Pancreas (tissue), 10 donors: Measurements from ENCODE around the gene SPATA31D4. TPM values are rescaled to one million over a fixed set of nuclear protein-coding genes. Genes with fewer than 3 reads are reported as not detected.

Experiments
- ATAC-seq, 4 donors: fragments of 200-7000 bp; cut with Tn5 transposase; one replicate each; pipeline versions ENCODE4 v1.8.0 to v1.9.1; 2020; ENCODE audit warnings: mild to moderate bottlenecking in 4 of 4, moderate library complexity in 4 of 4
- DNase-seq, 6 donors: peaks; one replicate each; pipeline ENCODE4 v3.0.0-alpha.2; 2020
- FAIRE-seq: peaks from 2 replicates; lab custom pipeline; 2012; peaks lifted over from hg19 to GRCh38; lab: Jason Lieb, UNC
- H3K27ac ChIP-seq, 4 donors: fragments of 200-600 bp; sonication (generic); 1 replicate in 3 of 4; 2 replicates in 1 of 4; pipeline versions ENCODE4 v1.5.0 to v1.8.0; 2020
- H3K27me3 ChIP-seq, 4 donors: fragments of 200-600 bp; one replicate each; pipeline ENCODE4 v1.8.0; 2021
- H3K36me3 ChIP-seq, 3 donors: fragments of 200-600 bp; sonication (generic) in 1 of 3; one replicate each; pipeline versions ENCODE4 v1.5.0 to v1.8.0; 2020 to 2021
- H3K4me1 ChIP-seq, 3 donors: fragments of 200-600 bp; one replicate each; pipeline ENCODE4 v1.8.0; 2021
- H3K4me3 ChIP-seq, 4 donors: fragments of 200-600 bp; sonication (generic) in 2 of 4; one replicate each; pipeline versions ENCODE4 v1.5.0 to v1.8.0; 2020 to 2021
- H3K9me3 ChIP-seq, 4 donors: fragments of 200-600 bp; one replicate each; pipeline ENCODE4 v1.8.0; 2021
- CTCF ChIP-seq, 4 donors: fragments of 200-600 bp; sonication (generic) in 3 of 4; IDR thresholded peaks; one replicate each; pipeline versions ENCODE4 v1.5.0 to v1.8.0; 2021; ENCODE audit warnings: antibody characterized with exemption in 4 of 4
- WGBS, 2 donors: extraction: QIAGEN DNeasy Blood & Tissue Kit; methylation state at CpG; one replicate each; pipeline ENCODE4 v1.1.7; 2013; 5-methylcytosine and 5-hydroxymethylcytosine counted together
- intact Hi-C, 3 donors: fragments of 100-400 bp; cut with DNase I; formaldehyde crosslinking; loops; one replicate each; pipeline versions ENCODE4 v1.11.1 to v1.14.2; 2022
- polyA plus RNA-seq, 2 donors: library from polyadenylated mRNA; stranded (reverse); fragments of 200-250 nt; gene quantifications; one replicate each; pipeline ENCODE4 v1.2.3, GENCODE V29; 2013
- total RNA-seq, 6 donors: library from RNA; stranded (reverse); fragmentation: NEBNext Ultra II Directional in 4 of 6; extraction: Animal tissue kit (Norgen Biotek cat#: 25700) in 4 of 6; gene quantifications; one replicate each; pipeline versions ENCODE4 v1.2.1 to v1.2.4, GENCODE V29; 2021 to 2023
- donor health status: healthy with polysubstance abuse.
- donor health status: DM: no; HTN: no; CAD: no; lungs with moderate emphysema.
- donor health status: DM: no; HTN: no; CAD: no.
- donor health status: control.
- donor health status: control.
- donor health status: Bipolar disorder and iron deficiency.
- donor health status: DM: yes; HTN: yes; CAD: no.
- donor health status: DM: no; HTN: no; CAD: no.
- donor health status: DM: no; HTN: no; CAD: no.
- donor health status: DM: yes; HTN: yes; CAD: no.

Gene SPATA31D4
- total and polyA plus RNA-seq, 8 donors, result 0.04 TPM; not detected in 7

DNA sequence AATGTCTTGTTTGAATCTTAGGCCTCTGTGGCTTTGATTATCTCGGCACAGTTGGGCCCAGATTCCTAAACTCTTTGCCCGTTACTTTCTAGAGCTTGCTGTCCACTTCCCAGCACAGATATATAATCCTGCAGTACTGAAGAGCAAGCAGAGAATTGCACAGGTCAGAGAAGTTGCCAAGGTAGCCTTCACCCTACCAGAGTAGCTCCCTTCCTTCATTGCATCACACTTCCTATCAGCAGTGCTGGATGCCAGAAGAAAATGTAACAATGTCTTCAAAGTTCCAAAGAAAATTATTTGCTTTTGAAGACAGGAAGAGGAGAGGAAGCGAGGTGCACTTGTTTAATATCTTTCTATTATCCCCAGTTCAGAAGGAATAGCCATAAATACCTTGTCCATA lies 38.1 kb upstream of the SPATA31D4 start:
- Histone ChIP-seq H3K9me3 (no peaks in the 10 kb centered on the region), H3K27ac (no peak overlapping the region), H3K36me3 (no peaks in the 10 kb centered on the region), H3K4me3 (no peak overlapping the region), H3K4me1 (no peaks in the 10 kb centered on the region), H3K27me3 (no peaks in the 10 kb centered on the region)
- no peak for ATAC-seq
- no peak for TF ChIP-seq CTCF (IDR thresholded peaks at IDR 0.05)
- no peak for FAIRE-seq
- 81 to 91% methylated on average over 3 of the region's 3 CpGs for WGBS, 2 donors
- no peak for DNase-seq
- intact Hi-C loops, result no loop called here

DNA sequence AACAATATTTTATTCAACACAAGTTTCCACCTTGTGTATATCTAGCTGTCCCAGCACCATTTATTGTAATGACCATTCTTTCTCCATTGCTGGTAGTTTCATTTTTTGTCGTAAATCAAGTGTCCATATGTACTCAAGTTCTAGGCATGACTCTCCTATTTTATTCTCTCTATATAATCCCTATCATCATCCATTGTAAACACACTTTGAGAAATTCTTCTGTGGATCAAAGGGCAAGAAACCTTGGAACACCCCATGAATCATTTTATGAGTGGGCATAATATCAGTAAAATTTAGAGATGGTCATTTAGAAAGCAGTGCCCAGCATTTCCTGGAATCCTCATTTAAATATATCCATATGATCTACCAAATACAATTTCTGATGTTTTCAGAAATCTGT lies 35.8 kb upstream of the SPATA31D4 start:
- no peaks in the 10 kb centered on the region for H3K36me3 ChIP-seq
- H3K4me3 ChIP-seq, result no peak overlapping the region
- H3K9me3 ChIP-seq, result no peaks in the 10 kb centered on the region
- WGBS, 2 donors, result 89 to 92% methylated on average over 1 of the region's 1 CpG
- intact Hi-C loops, result no loop called here
- no peaks in the 10 kb centered on the region for H3K27me3 ChIP-seq
- no peak for ATAC-seq
- no peak overlapping the region for H3K27ac ChIP-seq
- DNase-seq, result no peak
- no peaks in the 10 kb centered on the region for H3K4me1 ChIP-seq
- FAIRE-seq, result peak; percentile 49
- no peak for TF ChIP-seq CTCF (IDR thresholded peaks at IDR 0.05)

DNA sequence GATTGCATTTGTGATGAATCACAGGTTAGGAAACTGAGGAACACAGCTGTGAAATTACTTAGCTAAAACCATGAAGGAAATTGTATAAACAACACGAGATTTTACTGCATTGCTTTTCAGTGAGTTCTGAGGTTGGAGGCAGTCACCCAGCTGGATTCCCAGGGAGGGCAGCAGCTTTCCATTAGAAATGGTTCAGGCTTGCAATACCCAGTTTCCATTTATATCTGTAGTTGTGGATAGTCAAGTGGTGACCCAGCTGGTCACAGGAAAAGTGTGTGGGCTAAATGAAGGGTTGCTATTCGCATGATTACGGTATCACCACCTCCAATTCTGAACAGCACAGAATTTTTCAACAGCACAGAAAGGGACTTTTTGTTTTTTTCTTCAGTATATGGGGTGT lies 34.3 kb upstream of the SPATA31D4 start:
- Histone ChIP-seq H3K4me1 (no peaks in the 10 kb centered on the region), H3K9me3 (no peaks in the 10 kb centered on the region), H3K27me3 (no peaks in the 10 kb centered on the region), H3K36me3 (no peaks in the 10 kb centered on the region), H3K4me3 (no peak overlapping the region), H3K27ac (no peak overlapping the region)
- DNase-seq (no peak), FAIRE-seq (no peak), ATAC-seq (no peak)
- intact Hi-C loops, result no loop called here
- TF ChIP-seq CTCF (IDR thresholded peaks at IDR 0.05), result no peak
- WGBS, 2 donors, result 81 to 89% methylated on average over 3 of the region's 3 CpGs

- Histone ChIP-seq H3K4me1 (no peaks in the 10 kb centered on the region), H3K27ac (no peak overlapping the region), H3K4me3 (no peak overlapping the region), H3K27me3 (no peaks in the 10 kb centered on the region), H3K9me3 (no peaks in the 10 kb centered on the region), H3K36me3 (no peaks in the 10 kb centered on the region)
- no peak for DNase-seq
- no peak for FAIRE-seq
- 66 to 85% methylated on average over 1 of the region's 1 CpG for WGBS, 2 donors
- intact Hi-C loops, result no loop called here
- no peak for ATAC-seq
- no peak for TF ChIP-seq CTCF (IDR thresholded peaks at IDR 0.05)
These were observed 33.3 kb upstream of the SPATA31D4 start for GRCh38 chr9:81894891-81895290.

- no peak overlapping the region for H3K4me3 ChIP-seq
- no peaks in the 10 kb centered on the region for H3K4me1 ChIP-seq
- no peaks in the 10 kb centered on the region for H3K9me3 ChIP-seq
- H3K27me3 ChIP-seq, result no peaks in the 10 kb centered on the region
- intact Hi-C loops, result no loop called here
- FAIRE-seq, result no peak
- H3K36me3 ChIP-seq, result no peaks in the 10 kb centered on the region
- no peak for DNase-seq
- TF ChIP-seq CTCF (IDR thresholded peaks at IDR 0.05), result no peak
- ATAC-seq, result no peak
- H3K27ac ChIP-seq, result no peak overlapping the region
These were observed 32.2 kb upstream of the SPATA31D4 start for GRCh38 chr9:81896070-81896469.
